GM18502 (cell line): ENCODE measurements around the gene CFAP100.

ENCODE experiments used
- ATAC-seq: cut with Tn5 transposase; IDR thresholded peaks from one replicate; pipeline ENCODE4 v1.9.1; 2021; ENCODE audit warnings: mild to moderate bottlenecking; ENCODE audit not compliant: unreplicated experiment, poor library complexity

CFAP100 gene

DNA sequence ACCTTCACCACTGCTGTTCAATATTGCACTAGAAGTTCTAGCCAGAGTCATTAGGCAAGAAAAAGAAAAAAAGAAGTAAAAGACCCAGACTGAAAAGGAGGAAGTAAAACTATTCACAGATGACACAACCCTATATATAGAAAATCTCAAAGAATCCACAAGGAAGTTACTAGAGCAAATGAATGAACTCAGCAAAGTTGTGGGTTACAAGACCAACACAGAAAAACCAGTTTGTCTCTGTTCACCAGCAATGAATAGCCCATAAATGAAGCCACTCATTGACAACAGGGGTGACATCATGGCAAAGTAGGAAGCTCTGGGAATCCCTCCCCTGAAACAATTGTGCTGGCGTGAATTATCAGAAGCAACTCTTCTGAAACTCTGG is 4.6 kb downstream of the CFAP100 start:
- ATAC-seq, result peak; percentile 54

GRCh38 chr3:126399756-126400155 is 5.0 kb downstream of the CFAP100 start:
- ATAC-seq, result no peak

DNA sequence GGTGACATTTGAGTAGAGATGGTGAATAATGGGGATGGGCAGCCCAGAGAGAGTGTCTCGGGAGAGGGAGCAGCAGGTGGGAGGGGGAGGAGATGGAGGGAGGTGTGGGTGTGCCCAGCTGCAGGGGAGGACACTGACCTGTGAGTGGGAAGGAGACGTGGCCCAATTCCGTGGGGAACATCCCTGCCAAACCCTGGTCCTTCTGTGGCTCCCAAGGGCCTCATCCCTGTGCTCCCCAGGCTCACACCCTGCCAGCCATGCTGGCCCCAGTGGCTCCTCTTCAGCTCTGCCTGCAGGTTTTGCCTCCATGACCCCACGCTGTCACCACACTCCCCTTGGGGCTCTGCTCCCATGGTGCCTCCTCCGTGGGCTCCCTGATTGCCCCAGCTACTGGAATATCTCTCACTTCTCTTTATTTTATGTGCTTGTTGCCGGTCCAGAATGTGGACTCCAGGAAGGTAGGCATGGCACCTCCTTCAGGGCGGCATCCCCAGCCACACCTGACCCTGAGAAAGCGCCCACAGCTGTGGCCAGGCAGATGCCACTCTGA is 7.0 kb downstream of the CFAP100 start:
- no peak for ATAC-seq

GRCh38 chr3:126402178-126402577 is 7.5 kb downstream of the CFAP100 start:
- no peak for ATAC-seq

GRCh38 chr3:126402666-126403302 is 8.1 kb downstream of the CFAP100 start:
- ATAC-seq, result no peak

DNA sequence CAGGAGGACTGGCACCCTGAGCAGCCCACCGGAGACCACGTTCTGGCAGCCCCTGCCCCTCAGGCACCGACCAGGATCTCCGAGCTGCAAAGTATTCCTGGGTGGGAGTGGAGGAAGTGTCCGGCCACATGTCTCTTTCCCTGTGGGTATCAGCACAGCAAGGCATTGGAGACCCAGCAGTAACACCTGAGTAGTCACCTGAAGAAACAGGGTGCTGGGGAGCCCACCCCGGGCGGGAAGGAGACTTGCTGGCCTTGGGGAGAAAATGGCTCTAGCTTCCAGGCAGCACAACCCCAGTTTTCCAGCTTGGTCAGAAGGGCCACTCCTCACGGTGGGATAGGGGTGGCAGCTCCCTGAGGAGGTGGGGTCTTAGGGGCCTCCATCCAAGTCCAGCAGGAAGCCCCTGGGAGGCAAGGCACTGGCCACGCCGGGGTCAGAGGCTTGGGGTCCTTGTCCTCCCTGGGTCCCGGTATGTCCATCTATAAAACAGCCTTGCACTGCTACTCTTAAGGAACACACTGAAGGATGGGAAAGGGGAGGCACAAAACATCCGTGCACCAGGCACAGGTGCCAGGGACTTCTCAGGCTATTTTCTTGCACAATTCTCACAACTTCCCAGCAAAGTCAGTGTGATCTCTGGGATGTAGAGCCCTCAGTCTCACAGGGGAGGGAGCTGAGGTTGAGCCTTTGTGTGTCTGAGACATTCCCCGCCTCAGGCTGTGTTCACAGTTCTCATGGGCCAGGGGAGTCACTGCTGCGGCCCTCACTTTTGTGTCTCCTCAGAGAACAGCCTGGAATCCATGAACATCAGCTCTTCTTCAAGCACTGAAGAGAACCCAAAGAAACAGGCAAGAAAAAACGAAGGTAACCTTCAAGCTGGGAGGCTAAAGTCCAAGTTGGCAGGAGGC is 11.9 kb downstream of the CFAP100 start:
- ATAC-seq, result no peak

DNA sequence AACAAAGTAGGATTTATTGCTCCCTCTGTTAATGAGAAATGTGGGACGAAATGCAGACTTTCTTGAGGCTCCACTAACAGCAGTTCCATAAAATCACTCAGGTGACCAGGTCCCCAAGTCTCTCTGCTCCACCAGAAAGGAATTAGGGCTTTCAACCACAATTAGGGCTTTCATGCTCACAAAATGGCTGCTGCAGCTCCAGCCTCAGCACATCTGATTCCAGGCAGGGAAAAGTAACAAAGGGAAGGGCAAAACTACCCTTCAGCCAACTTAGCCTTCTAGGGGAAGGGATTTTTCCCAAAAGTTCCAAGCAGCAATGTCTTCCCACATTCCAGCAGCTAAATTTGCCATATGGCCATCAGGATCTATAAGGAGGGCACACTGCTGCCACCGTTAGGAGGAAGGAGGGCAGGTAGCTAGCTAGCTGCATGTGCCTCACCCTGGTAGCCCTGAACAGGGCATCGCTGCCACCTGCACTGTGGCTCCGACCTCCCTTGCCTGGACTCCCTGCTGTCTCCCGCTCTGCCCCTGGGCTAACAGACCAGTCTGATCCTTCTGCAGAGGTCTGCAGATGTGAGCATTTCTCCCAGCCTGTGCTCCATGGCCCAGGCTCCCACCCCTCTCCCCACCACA is 12.8 kb downstream of the CFAP100 start:
- no peak for ATAC-seq

GRCh38 chr3:126408099-126408498 is 13.4 kb downstream of the CFAP100 start:
- no peak for ATAC-seq

- no peak for ATAC-seq
Observed at GRCh38 chr3:126412841-126413692, 18.4 kb downstream of the CFAP100 start.

DNA sequence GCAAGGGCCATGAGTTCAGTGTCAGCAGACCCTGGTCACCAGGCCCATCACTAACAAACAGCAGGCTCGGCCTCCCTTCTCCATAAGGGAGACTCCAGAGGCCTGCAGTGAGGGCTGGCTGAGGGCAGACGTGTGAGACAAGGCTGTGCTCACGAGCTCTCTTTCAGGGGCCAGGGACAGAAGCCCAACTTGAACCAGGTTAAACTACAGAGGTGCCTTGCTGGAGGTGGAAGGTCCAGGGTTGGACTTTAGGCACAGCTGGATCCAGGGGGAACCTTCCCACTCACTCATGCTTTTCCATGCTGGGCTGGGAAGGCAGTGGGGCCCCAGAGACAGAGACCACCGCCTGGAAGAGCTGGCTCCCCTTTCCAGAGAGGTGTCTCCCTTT is 19.0 kb downstream of the CFAP100 start:
- no peak for ATAC-seq

DNA sequence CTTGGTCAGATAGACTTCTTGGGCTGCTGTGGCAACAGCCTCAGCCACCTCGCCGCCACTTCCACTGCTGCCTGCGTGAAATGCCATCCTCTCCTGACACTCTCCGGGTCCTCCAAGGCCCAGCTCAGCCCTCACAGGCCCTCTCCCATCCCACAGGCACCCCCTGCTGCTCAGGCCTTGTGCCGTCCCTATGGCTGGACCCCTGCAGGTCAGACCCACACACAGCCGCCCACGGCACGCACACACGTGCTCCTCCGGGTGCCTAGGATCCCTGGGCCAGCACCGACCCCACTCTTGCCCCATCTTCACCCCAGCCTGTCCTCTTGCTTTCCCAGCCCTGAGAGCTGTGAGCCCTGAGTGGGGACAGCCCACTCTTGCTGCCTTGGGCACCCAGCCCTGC is 19.7 kb downstream of the CFAP100 start:
- no peak for ATAC-seq

DNA sequence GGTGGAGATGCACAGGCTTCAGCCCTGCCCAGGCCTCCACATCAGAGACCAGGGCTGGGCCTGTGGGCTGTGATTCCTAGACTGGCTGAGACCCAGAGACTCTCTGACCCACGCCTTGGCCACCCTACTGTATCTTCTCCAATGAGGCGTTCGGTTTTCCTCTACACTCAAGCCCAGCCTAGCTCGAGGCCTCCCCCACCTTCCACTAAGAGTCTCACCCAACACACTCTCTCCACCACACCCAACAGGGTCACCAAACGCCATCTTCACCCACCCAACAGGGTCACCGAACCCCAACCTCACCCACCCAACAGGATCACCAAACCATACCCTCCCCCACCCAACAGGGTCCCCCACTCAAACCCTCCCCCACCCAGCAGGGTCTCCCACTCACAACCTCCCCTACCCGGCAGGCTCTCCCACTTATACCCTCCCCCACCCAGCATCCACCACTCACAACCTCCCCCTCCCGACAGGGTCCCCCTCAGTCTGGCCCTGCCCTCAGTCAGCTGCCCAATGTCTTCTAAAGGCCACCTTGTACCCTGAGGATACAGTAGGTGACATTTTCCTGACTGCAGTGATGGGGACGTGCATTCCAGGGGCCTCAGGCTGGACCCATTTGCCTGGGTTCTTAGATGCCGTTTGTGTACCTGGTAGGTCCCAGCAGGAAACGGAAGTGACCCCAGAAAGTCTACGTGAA is 20.4 kb downstream of the CFAP100 start:
- ATAC-seq, result no peak

- ATAC-seq, result no peak
Observed at GRCh38 chr3:126415661-126416591, 21.2 kb downstream of the CFAP100 start.

- no peak for ATAC-seq
Observed at GRCh38 chr3:126416943-126417342, 22.2 kb downstream of the CFAP100 start.

DNA sequence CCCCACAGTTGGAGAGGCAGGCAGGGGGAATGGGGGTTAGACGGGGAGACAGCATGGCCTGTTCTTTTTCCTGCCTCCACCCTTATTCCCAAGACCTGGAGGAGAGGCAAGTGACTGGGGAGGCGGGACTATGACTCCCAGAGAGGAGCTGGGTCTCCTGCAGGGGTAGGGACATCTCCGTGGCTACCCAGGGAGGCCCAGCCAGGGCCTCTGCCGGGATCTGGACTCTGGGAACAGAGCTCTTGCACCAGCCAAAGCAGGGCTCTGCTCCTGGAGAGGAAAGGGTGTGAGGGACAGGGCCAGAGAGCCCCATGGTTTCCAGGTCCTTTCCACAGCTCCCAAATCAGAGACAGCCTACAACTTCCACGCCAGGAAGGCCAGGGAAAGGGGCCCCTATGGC is 22.8 kb downstream of the CFAP100 start:
- ATAC-seq, result no peak

GRCh38 chr3:126417981-126418530 is 23.3 kb downstream of the CFAP100 start:
- ATAC-seq, result no peak

GRCh38 chr3:126418661-126419131 is 24.0 kb downstream of the CFAP100 start:
- ATAC-seq, result no peak

DNA sequence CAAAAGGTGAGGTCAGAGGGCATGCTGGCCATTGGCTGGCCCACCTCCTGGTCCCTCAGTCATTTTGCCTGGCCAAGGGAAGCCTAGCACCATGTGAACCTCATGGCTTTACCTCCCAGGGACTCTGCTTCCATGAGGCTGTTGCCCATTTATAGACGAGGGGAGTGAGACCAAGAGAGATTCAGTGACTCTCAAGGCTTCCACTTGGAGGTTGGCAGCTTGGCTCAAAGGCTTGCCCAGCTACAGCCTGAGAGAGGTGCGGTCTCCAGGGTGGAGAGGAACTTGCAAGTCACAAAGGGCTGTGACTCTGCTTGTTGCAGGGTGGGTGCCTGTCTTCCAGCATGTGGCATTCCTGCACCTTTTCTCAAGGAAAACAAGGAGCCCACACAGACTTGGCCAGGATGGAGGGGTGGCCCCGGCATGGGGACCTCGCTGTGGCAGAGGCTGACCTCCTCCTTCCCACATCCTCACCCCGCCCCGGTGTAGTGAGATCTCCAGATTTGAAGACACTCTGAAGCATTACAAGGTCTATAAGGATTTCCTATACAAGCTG is 24.5 kb downstream of the CFAP100 start:
- no peak for ATAC-seq
